Germinal center (tissue), 1 donor: ENCODE results near the gene MON1A.
A peak's percentile ranks its signal among the peaks of the same experiment; 100 is the strongest.
"Not testable (repeated sequence)": the region's sequence is repeated elsewhere in the genome, so short reads cannot be mapped to it uniquely, and the experiment has no call there.

Source experiments
- DNase-seq: peaks from one replicate; pipeline ENCODE4 v3.0.0; 2012; ENCODE audit warnings: mixed read lengths, low spot score

MON1A gene

GRCh38 chr3:49917806-49918590 lies 11.6 kb downstream of the MON1A start:
- DNase-seq = not testable (repeated sequence)

GRCh38 chr3:49916686-49917085 lies 12.9 kb downstream of the MON1A start:
- no peak for DNase-seq

DNA sequence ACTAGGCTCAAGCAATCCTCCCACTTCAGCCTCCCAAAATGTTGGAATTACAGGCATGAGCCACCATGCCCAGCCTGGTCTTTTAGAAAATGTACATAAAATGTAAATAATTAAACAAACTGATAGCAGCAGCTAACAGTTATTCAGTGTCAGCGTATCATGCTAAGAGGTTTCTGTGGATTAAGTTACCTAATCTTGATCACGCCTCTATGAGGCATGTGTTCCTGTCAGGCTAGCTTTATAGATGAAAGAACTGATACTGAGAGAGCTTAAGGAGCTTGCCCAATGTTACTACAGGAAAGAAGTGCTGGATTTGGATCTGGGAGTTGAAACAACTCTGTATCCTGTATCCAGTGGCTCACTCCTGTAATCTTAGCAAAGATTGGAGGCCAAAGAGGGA lies 14.7 kb downstream of the MON1A start:
- no peak for DNase-seq

- DNase-seq = no peak
Measured at GRCh38 chr3:49912881-49913281, 16.7 kb downstream of the MON1A start.

- no peak for DNase-seq
Measured at GRCh38 chr3:49911611-49912010, 18.0 kb downstream of the MON1A start.

DNA sequence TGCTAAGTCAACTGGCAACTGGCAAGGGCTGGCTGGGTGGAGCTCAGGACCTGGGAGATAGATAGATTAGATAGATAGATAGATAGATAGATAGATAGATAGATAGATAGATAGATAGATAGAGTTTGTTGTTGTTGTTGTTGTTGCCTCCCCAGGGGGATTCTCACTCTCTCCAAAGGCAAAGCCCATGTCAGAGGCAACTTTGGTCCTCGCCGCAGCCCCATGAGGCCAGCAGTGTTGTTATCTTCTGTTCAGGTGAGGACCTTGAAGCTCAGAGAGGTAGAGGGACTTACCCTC lies 18.5 kb downstream of the MON1A start:
- no peak for DNase-seq

- no peak for DNase-seq
Measured at GRCh38 chr3:49910409-49911123, 19.0 kb downstream of the MON1A start.

- DNase-seq = no peak
Measured at GRCh38 chr3:49908373-49909199, 21.0 kb downstream of the MON1A start.

DNA sequence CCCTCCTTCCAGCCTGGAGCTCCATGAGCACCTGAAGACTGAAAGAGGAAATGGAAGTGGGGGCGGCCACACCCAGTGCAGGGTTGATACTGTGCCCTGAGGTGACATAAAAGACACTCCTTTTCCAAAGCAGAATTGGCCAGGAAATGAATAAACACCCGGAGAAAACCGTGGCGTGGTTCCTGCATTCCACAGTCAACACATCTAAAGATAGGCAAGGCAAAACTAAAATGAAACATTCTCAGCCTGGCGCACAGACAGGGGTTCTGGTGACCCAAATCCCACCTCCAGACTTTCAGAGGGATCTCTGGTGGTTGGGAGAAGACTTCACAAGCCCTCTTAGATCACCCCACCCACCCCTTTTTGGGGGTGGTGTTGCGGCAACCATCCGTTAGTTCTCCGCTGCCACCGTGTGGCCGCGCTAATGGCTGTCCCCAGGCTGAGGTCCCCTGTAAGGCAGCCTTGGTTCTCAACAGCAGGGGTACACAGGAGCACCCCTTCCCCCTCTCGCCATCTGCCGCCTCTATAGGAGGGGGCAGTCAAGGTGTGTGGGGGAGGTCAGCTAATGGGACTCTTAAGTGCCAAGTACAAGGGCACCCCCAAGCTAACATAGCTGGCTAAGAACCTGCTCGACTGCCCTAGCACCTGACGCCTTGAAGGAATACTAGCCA lies 23.4 kb downstream of the MON1A start:
- DNase-seq = peak; percentile 67

- DNase-seq = not testable (repeated sequence)
Measured at GRCh38 chr3:49904448-49904847, 25.2 kb downstream of the MON1A start.

GRCh38 chr3:49903451-49904424 lies 25.9 kb downstream of the MON1A start, which contains the start of gene MST1R:
Gene MST1R, minus strand, starts transcription at chr3:49903873. Its CDS starts 264 bp downstream, at chr3:49903609.
- DNase-seq = peak; percentile 94

- DNase-seq = no peak
Measured at GRCh38 chr3:49902511-49903345, 26.9 kb downstream of the MON1A start.

- no peak for DNase-seq
Measured at GRCh38 chr3:49901366-49902339, 28.0 kb downstream of the MON1A start.

- DNase-seq = no peak
Measured at GRCh38 chr3:49900491-49901153, 29.0 kb downstream of the MON1A start.

- peak; percentile 38 for DNase-seq
Measured at GRCh38 chr3:49899815-49900214, 29.8 kb downstream of the MON1A start.

DNA sequence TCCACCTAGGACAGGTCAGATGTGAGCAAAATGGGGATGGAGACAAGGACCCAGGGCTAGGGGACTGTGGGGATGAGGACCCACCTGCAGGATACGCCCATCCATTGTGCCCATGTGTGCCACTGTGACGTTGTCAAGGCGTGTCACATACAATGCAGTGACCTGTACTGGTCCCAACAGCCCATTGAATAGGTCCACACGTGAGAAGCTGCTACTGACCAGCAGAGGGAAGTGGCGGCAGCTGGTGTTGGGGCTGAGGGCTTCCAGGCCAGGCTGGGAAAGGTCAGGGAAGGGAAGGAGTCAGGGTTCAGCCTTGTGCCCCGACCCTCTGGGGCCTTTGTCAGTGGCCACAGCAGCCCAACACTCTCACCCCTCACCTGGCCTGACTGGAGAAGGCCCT lies 30.6 kb downstream of the MON1A start:
- no peak for DNase-seq

- no peak for DNase-seq
Measured at GRCh38 chr3:49896345-49896744, 33.3 kb downstream of the MON1A start.

GRCh38 chr3:49895791-49896190 lies 33.8 kb downstream of the MON1A start:
- no peak for DNase-seq
